ENCODE measurements around the gene FBLN1.
A peak's percentile ranks its signal among the peaks of the same experiment; 100 is the strongest.
"Not testable (repeated sequence)": the region's sequence is repeated elsewhere in the genome, so short reads cannot be mapped to it uniquely, and the experiment has no call there.

FBLN1 gene

GRCh38 chr22:45549762-45550378 lies 47.2 kb downstream of the FBLN1 start:
- DNase-seq: no peak

- no peak for DNase-seq
Observed at GRCh38 chr22:45550416-45550815, 47.7 kb downstream of the FBLN1 start.

- DNase-seq: no peak
Observed at GRCh38 chr22:45550891-45551290, 48.2 kb downstream of the FBLN1 start.

GRCh38 chr22:45551310-45552016 lies 48.8 kb downstream of the FBLN1 start:
- DNase-seq: no peak

- DNase-seq: no peak
Observed at GRCh38 chr22:45552017-45552411, 49.3 kb downstream of the FBLN1 start.

DNA sequence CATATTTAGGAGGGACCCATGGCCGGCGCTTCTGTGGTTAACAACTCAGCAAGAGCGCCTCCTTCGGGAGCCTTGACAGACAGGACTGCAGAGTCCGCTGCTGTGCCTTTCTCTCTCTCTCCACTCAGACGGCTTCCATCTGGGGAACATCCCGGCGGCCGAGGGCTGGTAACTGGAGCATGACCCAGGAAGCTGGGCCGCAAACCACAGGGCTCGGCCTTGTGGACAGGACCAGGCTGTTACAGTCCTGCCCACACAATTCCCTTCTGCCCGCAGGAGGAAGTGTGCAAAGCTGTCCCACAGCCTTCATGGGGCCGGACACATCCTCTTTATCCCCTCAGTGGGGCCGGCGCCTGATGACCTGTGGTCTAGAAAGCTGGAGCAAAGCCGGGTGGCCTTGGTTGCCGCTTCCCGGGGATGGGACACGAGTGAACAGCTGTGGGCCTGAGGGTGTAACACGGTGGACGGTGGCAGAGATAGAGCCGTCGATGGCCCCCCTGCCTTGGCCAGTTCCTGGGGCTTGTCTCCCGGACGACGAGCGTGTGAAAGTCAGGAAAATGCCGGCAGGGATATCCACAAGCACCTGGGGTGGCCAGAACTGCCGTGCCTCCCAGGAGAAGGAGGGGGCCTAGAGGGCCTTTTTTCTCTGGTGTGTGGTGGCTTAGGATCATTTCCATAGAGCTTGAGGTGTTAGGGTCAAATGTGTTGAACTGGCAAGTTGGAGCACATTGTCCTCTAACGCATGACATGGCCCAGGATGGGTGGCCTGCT lies 50.1 kb downstream of the FBLN1 start:
- DNase-seq: no peak

DNA sequence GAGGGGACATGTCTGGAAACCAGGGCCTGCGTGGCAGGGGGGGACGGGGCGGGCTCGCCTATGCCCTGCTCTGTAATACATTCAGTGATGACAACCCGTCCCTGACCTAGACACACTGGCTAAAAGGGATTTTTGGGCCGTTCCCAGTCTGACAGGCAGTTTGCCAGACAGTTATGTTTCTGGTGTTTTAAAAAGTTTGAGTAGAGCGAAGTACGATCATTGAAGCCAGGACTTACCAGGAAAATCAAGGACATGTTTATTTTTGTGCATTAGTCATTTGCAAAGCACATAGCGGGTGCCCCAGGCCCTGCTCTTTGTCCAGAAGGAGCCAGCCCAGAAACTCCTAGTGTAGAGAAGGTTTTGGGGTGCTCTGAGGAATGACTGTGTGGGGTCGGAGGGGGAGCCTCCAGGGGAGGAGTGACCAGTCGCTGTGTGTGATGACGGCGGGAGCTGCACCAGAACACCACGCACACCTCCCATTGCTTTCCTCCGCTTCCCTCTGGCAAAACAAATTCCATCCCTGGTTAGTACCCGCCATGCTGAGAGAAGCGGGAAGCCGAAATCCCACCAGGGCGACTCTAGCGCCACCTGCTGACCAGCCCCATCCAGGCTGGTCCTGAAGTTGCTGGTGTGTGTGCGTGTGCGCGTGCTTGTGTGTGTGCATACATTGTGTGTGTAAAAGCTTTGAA lies 50.8 kb downstream of the FBLN1 start:
- DNase-seq: peak; percentile 12 to 44

GRCh38 chr22:45554040-45554406 lies 51.3 kb downstream of the FBLN1 start:
- no peak for DNase-seq

GRCh38 chr22:45554861-45555260 lies 52.2 kb downstream of the FBLN1 start:
- no peak for DNase-seq

DNA sequence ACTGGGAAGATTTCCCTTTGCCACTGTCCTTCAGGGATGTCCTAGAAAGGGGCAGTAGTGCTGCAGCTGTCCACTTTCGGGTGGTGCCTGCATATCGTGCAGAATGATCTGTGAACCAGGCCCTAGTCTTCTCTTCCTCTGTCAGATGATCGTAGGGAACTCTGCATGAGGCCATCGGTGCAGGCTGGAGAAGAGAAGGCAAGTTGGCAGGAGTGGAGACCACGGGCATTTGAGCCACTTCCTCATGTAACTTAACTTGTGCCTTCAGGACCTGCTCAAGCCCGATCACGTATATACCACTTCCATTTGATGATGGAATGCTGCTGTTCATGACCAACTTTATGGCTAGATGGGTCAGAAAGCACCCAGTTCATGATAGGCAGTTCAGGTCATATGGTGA lies 55.2 kb downstream of the FBLN1 start:
- DNase-seq: not testable (repeated sequence)

GRCh38 chr22:45560092-45560491 lies 57.4 kb downstream of the FBLN1 start:
- DNase-seq: not testable (repeated sequence)

DNA sequence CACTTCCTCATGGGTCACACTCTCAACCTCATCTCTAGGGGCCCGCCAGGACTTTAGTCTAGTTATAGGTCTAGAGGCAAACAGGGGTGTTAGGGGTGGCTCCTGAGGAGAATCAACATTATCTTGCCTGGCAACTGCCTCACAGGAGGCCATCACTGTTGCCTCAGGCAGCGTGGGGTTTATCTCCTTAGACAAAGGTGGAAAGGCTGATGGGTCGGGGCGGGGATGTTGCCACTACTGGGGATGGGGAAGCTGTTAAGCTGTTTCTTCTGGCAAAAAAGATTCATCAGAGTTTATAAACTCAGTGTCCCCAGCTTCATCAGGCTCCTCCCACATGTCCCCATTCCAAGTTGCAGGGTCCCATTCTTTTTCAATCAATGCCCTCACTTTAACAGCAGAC lies 58.1 kb downstream of the FBLN1 start:
- not testable (repeated sequence) for DNase-seq

DNA sequence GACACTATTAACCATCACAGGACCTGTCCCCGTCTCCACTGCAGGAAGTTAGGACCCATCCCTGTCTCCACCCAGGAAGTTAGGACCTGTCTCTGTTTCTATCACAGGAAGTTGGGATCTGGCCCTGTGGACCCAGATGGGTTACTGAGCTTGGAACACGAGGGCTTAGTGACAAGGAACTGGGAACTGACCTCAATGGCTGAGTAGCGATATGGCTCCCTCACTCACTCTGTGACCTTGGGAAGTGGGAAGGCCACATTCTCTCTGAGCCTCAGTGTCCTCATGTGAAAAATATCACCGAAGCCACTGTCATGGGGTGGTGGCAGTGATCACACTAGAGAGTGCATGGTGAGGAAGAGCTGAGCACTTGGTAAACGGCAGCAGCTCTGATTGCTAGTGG lies 59.4 kb downstream of the FBLN1 start:
- no peak for DNase-seq

DNA sequence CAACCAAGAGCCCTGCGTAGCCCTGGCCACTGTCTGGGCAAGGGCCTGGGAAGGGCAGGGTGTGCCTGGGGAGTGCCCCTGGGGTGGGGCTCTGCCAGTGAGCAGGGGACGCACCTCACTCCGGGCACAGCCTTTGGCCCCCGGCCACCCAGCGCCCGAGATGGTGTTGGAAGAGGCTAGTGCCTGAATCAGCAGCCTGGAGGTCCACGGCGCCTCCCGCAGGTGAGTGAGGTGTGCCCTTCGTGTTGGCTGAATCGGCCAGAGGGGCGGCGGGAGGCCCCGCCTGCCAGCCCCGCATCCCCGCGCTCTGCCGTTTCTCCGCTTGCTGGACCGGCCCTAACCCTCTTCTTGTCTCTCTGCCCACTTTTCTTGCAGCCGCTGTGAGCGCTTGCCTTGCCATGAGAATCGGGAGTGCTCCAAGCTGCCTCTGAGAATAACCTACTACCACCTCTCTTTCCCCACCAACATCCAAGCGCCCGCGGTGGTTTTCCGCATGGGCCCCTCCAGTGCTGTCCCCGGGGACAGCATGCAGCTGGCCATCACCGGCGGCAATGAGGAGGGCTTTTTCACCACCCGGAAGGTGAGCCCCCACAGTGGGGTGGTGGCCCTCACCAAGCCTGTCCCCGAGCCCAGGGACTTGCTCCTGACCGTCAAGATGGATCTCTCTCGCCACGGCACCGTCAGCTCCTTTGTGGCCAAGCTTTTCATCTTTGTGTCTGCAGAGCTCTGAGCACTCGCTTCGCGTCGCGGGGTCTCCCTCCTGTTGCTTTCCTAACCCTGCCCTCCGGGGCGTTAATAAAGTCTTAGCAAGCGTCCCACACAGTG lies 60.1 kb downstream of the FBLN1 start:
- DNase-seq: no peak

- no peak for DNase-seq
Observed at GRCh38 chr22:45563362-45564040, 60.8 kb downstream of the FBLN1 start.

DNA sequence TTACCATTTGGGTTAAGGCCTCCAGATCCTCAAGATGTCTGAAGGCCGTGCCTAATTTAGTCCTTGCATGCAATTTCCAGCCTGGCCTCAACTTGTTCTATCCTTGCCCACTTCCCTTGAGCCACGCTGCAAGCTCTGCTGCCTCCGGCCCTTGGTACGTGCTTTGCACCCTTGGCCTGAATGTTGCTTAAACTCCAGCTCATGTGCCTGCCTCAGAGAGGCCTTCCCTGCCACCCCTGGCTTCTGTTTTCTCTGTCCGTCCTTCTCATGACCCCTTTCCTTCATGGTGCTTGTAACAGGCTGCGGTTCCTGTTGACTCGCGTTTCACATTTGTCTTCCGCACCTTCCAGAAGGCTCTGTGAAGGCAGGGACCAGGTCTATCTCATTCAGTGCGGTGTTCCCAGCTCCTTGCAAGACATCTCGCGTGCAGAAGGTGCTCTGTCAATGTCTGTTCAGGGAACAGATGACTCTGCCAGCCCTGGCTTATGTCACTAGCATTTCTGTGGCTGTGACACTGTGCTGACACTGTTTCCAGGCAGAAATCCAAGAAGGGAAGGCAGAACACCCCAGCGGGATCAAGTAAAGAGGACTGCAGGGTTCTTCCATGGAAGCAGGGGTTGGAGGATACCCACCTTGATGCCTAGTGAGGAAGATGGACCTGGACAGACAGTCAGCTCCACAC lies 61.8 kb downstream of the FBLN1 start:
- DNase-seq: no peak

GRCh38 chr22:45565171-45565570 lies 62.5 kb downstream of the FBLN1 start:
- DNase-seq: no peak

DNA sequence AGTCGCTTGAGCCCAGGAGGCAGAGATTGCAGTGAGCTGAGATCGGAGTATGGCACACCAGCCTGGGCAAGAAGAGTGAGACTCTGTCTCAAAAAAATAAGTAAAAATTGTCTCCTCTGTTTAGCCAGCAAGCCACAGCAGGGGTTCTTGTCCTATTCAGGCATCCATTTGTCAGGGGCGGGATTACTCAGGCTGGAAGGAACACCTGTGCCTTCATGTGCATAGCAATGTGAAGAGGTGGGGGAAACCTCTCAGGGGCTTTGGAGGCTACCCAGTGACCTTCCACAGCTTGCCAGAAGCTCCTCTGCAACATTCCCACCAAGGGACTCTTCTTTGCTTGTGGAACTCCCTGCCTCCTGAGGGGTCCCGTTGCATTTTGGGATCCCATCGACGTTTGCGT lies 63.3 kb downstream of the FBLN1 start:
- no peak for DNase-seq

GRCh38 chr22:45568213-45568612 lies 65.5 kb downstream of the FBLN1 start:
- DNase-seq: no peak

DNA sequence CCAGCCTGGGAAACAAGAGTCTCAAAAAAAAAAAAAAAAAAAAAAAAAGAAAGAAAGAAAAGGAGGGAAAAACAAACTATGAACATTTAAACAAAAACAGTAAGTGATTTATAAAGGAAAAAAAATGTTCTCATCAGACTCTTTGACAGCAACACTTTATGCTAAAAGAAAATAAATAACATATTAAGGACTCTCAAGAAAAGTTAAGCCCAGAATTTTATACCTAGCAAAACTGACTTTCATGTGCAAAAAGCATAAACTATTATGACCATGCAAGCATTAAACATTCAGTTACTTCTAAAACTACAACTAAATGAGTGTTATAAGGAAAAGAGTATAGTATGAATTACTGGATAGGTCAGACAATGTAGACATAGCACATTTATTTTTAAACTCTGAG lies 68.4 kb downstream of the FBLN1 start:
- DNase-seq: no peak

- DNase-seq: no peak
Observed at GRCh38 chr22:45572444-45572843, 69.8 kb downstream of the FBLN1 start.

Data from stimulated activated CD4-positive, alpha-beta T cell treated with anti-CD3 and anti-CD28 coated beads, Interleukin-4, amount 100 ng/mL, for 4 hours (primary cell).